ENCODE data around the gene SEMA5A. TPM values are rescaled to one million over a fixed set of nuclear protein-coding genes. Genes with fewer than 3 reads are reported as not detected.

The SEMA5A gene
- total and polyA plus RNA-seq, 7 donors: 0.24 to 3.9 (median 0.66) TPM

- no peak overlapping the region for H3K27ac ChIP-seq
- H3K36me3 ChIP-seq (ENCODE audit: insufficient read depth in 1 of 2, low read depth in 1 of 2): no peaks in the 10 kb centered on the region
- no peak for DNase-seq
- H3K4me1 ChIP-seq: no peaks in the 10 kb centered on the region
- TF ChIP-seq CTCF (IDR thresholded peaks at IDR 0.05): no peak
- no peak overlapping the region for H3K4me3 ChIP-seq
- intact Hi-C loops (cut with DNase I): no loop called here
- no peaks in the 10 kb centered on the region for H3K9me3 ChIP-seq
- no peaks in the 10 kb centered on the region for H3K27me3 ChIP-seq (ENCODE audit: insufficient read depth in 3 of 3, low read length in 2 of 3)
- no peak for ATAC-seq
- WGBS, 3 donors: 74 to 78% (median 77%) methylated on average over 7 of the region's 7 CpGs
Observed at GRCh38 chr5:9538504-9538903, 7.4 kb downstream of the SEMA5A start.

- Histone ChIP-seq H3K9me3 (no peaks in the 10 kb centered on the region), H3K36me3 (ENCODE audit: insufficient read depth in 1 of 2, low read depth in 1 of 2) (no peaks in the 10 kb centered on the region), H3K4me3 (no peak overlapping the region), H3K4me1 (no peaks in the 10 kb centered on the region), H3K27ac (no peak overlapping the region), H3K27me3 (ENCODE audit: insufficient read depth in 3 of 3, low read length in 2 of 3) (no peaks in the 10 kb centered on the region)
- TF ChIP-seq CTCF (IDR thresholded peaks at IDR 0.05): no peak
- 81 to 92% (median 87%) methylated on average over 2 of the region's 2 CpGs for WGBS, 3 donors
- DNase-seq (no peak), ATAC-seq (no peak)
- intact Hi-C loops (cut with DNase I): no loop called here
Observed at GRCh38 chr5:9537223-9538141, 8.4 kb downstream of the SEMA5A start.

DNA sequence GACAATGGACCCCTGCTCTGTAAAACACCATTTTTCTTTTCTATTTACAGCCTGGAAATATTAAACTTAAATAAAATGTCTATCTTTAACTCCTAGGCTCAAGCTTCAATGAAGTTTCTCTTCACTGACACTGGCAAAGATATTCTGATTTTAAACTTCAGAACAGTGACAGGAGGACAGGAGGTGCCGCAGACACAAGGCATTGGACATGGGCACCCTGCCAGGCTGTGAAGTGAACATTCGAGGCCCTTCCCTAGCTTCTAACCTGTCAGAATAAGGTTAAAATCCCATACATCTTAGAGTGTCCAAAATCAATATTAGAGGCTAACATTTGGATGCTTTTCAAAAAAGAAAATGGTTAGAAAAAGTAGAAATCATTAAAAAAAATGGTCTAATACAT is 9.2 kb downstream of the SEMA5A start:
- H3K36me3 ChIP-seq (ENCODE audit: insufficient read depth in 1 of 2, low read depth in 1 of 2): no peaks in the 10 kb centered on the region
- intact Hi-C loops (cut with DNase I): no loop called here
- H3K9me3 ChIP-seq: no peaks in the 10 kb centered on the region
- H3K4me1 ChIP-seq: no peaks in the 10 kb centered on the region
- no peak for TF ChIP-seq CTCF (IDR thresholded peaks at IDR 0.05)
- H3K4me3 ChIP-seq: no peak overlapping the region
- ATAC-seq (no peak), DNase-seq (no peak)
- 73 to 78% (median 76%) methylated on average over 2 of the region's 2 CpGs for WGBS, 3 donors
- no peaks in the 10 kb centered on the region for H3K27me3 ChIP-seq (ENCODE audit: insufficient read depth in 3 of 3, low read length in 2 of 3)
- no peak overlapping the region for H3K27ac ChIP-seq

DNA sequence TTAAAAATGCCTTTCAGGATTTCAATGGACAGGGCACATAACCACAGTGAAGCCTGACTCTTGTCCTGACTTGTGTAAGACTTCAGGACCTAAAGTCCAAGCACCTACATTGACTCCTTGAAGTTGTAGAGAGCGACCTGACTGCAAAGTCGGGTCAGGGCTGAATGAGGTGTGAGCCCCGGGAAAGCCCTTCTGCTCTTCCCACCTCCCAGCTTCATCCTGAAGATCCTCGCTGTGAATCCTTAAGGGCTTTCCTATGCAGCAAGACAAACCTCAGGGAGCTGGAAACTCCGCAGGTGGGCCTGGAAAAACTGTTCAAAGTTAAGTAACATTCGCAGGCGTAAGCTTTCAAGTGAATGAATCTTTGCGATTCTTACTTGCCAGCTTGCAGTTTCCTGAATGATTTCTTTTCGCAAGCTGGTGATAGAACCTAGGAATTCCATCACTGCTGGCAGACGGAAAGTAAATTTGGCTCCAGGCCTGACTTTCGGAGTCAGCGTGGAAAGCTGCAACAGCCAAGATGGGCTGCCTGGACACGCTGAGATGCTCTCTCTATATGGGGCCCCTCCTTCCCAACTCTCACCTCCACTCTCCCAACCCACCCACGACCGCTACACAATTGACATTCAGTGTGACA is 10.9 kb downstream of the SEMA5A start:
- intact Hi-C loops (cut with DNase I): no loop called here
- no peak for TF ChIP-seq CTCF (IDR thresholded peaks at IDR 0.05)
- WGBS, 3 donors: 62 to 73% (median 72%) methylated on average over 15 of the region's 15 CpGs
- Histone ChIP-seq H3K4me3 (no peak overlapping the region), H3K27ac (no peak overlapping the region), H3K9me3 (no peaks in the 10 kb centered on the region), H3K4me1 (peaks cover 3% of the 10 kb centered on the region), H3K36me3 (ENCODE audit: insufficient read depth in 1 of 2, low read depth in 1 of 2) (no peaks in the 10 kb centered on the region), H3K27me3 (ENCODE audit: insufficient read depth in 3 of 3, low read length in 2 of 3) (no peaks in the 10 kb centered on the region)
- DNase-seq: no peak
- ATAC-seq: no peak
